ENCODE results near the gene KSR1.

Gene KSR1

GRCh38 chr17:27539152-27539551 lies 82.9 kb downstream of the KSR1 start:
- no peak for DNase-seq

DNA sequence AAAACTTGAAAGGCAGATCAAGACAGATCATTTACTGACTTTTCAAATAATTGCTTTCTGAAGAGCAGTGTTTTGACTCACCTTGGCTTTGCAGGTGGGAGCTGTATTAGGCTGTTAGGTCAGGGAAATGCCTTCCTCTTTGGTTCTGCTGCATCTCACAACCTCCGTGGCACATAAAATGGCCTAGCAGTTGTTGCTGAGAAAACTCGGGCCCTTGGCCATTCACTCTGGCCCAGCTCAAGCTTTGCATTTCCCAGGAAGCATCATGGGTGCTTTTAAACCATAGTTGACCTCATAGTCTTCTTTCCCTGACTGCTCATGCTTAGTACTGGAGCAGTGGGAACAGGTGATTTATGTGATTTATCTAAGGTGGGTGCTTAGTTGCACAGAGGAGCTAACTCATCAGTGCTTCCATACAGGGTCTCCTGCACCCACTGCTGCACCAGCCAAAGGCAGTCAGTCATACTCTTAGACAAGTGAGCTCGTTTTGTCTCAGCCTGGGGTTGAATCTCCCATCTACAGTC lies 83.6 kb downstream of the KSR1 start:
- DNase-seq = no peak

DNA sequence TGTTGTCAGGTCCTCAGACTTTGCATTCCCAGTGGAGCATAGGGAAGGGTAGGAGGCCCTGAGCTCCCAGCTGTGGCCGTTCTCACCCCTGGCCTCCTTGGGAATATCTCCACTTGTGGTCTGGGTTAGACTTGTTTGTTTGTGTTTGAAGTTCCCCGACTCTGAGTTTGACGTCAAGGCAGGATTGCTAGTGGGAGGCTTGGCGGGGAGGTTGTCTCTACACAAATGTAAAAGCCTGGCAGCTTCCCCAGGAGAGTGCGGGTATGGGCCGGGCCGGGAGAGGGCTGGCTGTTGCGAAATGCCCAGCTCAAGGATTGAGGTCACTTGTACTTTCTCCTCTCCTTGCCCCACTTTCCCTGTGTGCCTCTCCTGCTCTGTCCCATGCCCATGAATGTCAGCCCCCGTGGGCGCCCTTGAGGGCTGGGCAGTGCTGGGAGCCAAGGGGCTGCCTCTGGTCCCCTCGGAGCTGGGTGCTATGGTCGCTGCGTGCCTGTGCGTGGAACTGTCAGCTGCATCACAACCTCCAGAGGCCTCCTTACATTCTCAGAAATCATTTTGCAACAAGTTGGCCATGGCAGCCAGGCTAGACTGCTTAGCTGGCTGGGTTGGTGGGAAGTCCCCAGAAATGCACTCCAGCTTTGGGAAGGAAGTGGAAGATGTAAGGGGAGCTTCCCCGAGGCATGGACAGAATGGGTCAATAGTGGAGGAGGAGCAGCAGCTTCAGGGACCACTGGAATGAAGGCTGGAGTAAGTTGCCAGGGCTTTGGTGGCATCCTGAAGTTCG lies 84.3 kb downstream of the KSR1 start:
- DNase-seq = no peak

GRCh38 chr17:27541301-27542023 lies 85.2 kb downstream of the KSR1 start:
- no peak for DNase-seq

GRCh38 chr17:27542841-27543463 lies 86.7 kb downstream of the KSR1 start:
- DNase-seq = no peak

GRCh38 chr17:27543464-27543856 lies 87.2 kb downstream of the KSR1 start:
- DNase-seq = no peak

DNA sequence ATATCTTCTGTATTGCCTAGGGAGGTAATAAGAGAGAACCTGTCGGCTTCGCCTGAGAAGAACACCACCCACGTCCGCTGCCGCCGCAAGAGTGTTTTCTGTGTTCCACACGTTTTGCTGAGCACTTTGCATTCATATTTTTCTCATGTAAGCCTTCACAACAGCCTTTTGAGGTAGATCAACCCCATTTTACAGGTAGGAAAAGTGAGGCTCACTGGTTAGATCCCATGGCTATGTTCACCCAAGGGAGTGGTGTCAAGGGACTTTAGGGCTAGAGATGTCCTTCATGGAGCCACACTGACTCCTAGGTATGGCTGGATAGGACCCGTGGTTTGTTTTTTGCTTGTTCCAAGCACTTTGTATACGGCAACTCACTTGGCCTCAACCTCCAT lies 87.7 kb downstream of the KSR1 start:
- no peak for DNase-seq

DNA sequence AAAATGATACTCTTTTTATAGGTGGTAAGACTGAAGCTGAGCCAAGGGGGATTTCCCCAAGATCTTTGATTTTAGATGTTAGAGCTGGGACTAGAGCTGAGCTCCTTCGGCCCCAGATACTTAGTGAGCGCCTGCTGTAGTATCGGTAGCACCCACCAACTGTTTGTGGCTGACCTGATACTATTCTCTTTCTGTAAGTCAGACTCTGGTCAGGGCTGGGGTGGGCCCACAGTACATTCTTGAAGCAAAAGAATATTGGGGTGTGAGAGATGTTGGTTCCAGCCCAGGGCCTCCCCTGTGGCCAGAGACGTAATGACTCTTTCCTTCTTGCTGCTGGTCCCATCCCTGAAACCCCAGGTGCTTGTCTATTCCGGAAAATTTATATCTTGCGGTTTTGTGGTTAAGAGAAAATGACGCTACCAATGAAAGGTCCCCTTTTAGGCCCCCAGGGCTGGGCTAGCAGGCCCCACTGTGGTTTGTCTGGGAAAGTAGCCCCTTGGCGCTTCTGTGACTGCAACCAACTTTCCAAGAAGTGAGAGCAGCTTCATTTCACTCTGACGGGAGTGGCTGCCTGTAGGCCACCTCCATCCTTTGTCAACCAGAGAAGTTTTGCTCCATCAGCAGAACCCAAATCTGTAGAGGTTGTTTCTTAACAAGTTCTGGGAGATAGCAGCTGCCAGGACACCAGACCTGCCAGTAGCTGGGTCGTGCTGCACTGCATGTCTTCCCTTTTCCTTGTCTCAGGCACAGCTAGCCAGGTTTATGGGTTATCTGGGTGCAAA lies 88.3 kb downstream of the KSR1 start:
- DNase-seq = peak in 1 of 5 donors; percentile 92

- DNase-seq = no peak
Measured at GRCh38 chr17:27545562-27546229, 89.4 kb downstream of the KSR1 start.

GRCh38 chr17:27546624-27547300 lies 90.5 kb downstream of the KSR1 start:
- DNase-seq = no peak

- no peak for DNase-seq
Measured at GRCh38 chr17:27547301-27547683, 91.0 kb downstream of the KSR1 start.

DNA sequence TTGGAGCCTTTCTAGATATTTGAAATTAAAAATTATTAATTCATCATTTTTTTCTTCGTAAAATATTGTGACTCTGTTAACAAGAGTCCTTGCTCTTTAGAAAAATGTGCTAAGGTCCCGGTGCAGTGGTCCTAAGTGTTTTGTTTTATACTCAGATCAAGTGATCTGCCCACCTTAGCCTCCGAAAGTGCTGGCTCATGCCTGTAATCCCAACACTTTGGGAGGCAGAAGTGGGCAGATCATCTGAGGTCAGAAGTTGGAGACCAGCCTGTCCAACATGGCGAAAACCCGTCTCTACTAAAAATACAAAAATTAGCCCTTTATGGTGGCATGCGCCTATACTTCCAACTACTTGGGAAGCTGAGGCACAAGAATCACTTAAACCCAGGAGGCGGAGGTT lies 92.1 kb downstream of the KSR1 start:
- DNase-seq = no peak

- DNase-seq = no peak
Measured at GRCh38 chr17:27549251-27549893, 93.1 kb downstream of the KSR1 start.

DNA sequence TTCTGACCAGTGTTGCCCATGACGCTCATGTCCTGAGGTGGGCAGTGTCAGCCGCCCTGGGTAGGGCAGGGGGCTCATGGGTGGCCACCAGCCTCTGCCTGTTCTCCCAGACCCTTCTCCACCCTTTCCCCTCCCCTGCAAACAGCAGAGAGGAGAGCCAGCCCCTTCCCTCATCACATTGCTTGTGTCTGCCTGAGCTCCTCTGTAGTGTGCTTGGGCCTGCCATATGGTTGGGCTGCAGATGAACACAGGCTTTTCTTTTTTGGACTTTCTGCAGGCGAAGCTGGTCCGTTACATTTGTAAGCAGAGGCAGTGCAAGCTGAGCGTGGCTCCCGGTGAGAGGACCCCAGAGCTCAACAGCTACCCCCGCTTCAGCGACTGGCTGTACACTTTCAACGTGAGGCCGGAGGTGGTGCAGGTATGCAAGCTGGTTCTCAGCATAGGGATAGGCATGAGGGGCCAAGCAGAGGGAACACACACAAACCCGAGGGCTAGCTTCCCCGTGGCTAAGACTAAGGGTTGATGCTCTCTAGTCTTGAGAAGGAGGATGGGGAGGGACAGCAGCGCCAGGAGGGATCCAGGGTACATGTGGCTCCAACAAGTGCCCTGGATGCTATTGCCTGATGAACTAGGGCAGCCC lies 94.2 kb downstream of the KSR1 start:
- no peak for DNase-seq

GRCh38 chr17:27550974-27551505 lies 94.8 kb downstream of the KSR1 start:
- DNase-seq = no peak

DNA sequence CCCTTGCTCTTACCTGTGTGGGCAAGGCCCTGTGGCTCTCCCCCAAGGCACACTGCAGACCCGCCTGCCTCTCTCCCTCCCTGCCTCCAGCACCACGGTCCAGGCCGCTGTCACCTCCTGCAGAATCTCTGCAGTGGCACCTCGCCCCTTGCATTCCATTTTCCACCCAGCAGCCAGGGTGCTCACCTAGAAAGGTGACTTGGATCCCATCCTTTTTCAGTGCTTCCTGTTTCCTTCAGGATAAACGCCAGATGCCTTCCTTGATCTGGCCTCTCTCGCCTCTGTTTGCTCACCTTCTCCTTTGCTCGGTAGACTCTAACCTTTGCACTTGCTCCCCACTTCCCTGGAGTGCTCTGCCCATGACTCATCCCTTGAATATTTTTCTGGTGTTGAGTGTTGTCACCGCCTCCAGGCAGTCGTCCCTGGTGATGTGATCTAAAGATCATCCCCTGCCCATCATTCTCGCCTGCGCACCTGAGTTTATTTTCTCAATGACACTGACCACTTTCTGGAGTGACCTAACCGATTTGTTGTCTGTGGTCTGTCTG lies 95.5 kb downstream of the KSR1 start:
- DNase-seq = no peak

DNA sequence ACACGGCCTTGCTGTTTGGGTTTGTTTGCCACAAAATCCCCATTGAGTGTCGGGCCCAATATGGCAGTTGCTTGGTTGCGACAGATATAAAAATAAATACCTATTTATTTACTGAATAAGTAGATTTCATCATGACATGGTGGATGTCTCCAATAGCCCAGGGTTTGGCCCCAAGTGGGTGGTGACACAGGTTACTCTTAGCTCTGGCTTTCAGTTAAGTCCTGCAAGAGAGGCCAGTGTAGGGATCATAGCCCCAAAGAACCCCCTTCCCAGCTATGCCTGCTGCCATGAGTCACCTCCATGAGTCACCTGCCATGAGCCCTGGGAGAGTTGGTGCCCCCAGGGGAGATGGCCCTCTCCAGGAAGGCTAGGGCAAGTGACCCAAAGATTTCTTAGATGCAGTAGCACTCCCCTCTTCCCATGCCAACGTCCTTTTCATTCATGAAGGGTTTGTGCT lies 96.1 kb downstream of the KSR1 start:
- no peak for DNase-seq

DNA sequence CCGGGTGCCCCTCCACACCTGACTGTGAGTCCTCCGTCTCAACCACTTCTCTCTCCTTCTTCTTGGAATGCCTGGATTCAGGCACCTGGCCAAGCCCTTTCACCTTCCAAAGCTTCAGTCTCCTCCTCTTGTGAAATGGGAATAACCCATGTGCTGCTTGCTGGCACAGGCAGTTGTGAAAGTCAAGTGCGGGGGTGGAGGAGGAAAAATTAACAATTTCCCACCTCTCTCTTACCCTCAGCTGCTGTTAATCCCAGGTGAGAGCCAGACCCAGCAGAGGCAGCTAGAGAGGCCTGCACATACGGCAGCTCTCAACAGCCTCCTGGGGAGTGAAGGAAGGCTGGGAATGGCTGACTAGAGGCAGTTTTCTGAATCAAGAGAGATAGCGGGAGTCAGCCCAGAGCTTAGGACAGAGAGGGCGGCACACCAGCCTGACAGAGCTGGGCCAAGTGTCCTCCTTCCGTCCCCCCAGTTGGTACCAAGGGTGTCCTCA lies 96.8 kb downstream of the KSR1 start:
- no peak for DNase-seq

- no peak for DNase-seq
Measured at GRCh38 chr17:27554152-27554551, 97.9 kb downstream of the KSR1 start.

GRCh38 chr17:27554911-27555310 lies 98.7 kb downstream of the KSR1 start:
- no peak for DNase-seq
